ENCODE data around the gene MBNL1. TPM values are rescaled to one million over a fixed set of nuclear protein-coding genes. Genes with fewer than 3 reads are reported as not detected.
A peak's percentile ranks its signal among the peaks of the same experiment; 100 is the strongest.

MBNL1 gene
- total RNA-seq, 2 donors from 2014 or later = 199 to 327 TPM

GRCh38 chr3:152296382-152296781 is 27.7 kb downstream of the MBNL1 start:
- Histone ChIP-seq H3K4me3 (no peak overlapping the region), H3K36me3 (peaks cover 16% of the 10 kb centered on the region), H3K9me3 (no peaks in the 10 kb centered on the region), H3K27ac (no peak overlapping the region), H3K27me3 (no peaks in the 10 kb centered on the region), H3K4me1 (peaks cover 0 to 90% of the 10 kb centered on the region in 2 donors)
- no peak for DNase-seq (ENCODE audit: low spot score)
- TF ChIP-seq CTCF (IDR thresholded peaks at IDR 0.05) = no peak

- Histone ChIP-seq H3K4me3 (no peak overlapping the region), H3K27me3 (no peaks in the 10 kb centered on the region), H3K36me3 (peaks cover 16% of the 10 kb centered on the region), H3K4me1 (peaks cover 0 to 90% of the 10 kb centered on the region in 2 donors), H3K27ac (no peak overlapping the region), H3K9me3 (no peaks in the 10 kb centered on the region)
- no peak for TF ChIP-seq CTCF (IDR thresholded peaks at IDR 0.05)
- DNase-seq (ENCODE audit: low spot score) = no peak
Measured at GRCh38 chr3:152296971-152297370, 28.2 kb downstream of the MBNL1 start.

- H3K27me3 ChIP-seq = no peaks in the 10 kb centered on the region
- peaks cover 16% of the 10 kb centered on the region for H3K36me3 ChIP-seq
- peaks cover 0 to 88% of the 10 kb centered on the region in 2 donors for H3K4me1 ChIP-seq
- no peak for TF ChIP-seq CTCF (IDR thresholded peaks at IDR 0.05)
- no peaks in the 10 kb centered on the region for H3K9me3 ChIP-seq
- H3K27ac ChIP-seq = peak overlapping the region; percentile 79 to 85
- DNase-seq (ENCODE audit: low spot score) = no peak
- peak overlapping the region; percentile 23 to 39 for H3K4me3 ChIP-seq
Measured at GRCh38 chr3:152298393-152299248, 29.9 kb downstream of the MBNL1 start.

GRCh38 chr3:152299249-152299976 is 30.7 kb downstream of the MBNL1 start:
- H3K36me3 ChIP-seq = peaks cover 16% of the 10 kb centered on the region
- no peaks in the 10 kb centered on the region for H3K9me3 ChIP-seq
- H3K4me3 ChIP-seq = peak overlapping the region; percentile 29 to 39
- peaks cover 0 to 90% of the 10 kb centered on the region in 2 donors for H3K4me1 ChIP-seq
- peak overlapping the region; percentile 79 to 85 for H3K27ac ChIP-seq
- H3K27me3 ChIP-seq = no peaks in the 10 kb centered on the region
- no peak for TF ChIP-seq CTCF (IDR thresholded peaks at IDR 0.05)
- no peak for DNase-seq (ENCODE audit: low spot score)

GRCh38 chr3:152300029-152300731 is 31.5 kb downstream of the MBNL1 start:
- TF ChIP-seq CTCF (IDR thresholded peaks at IDR 0.05) = no peak
- Histone ChIP-seq H3K27me3 (no peaks in the 10 kb centered on the region), H3K4me3 (peak overlapping the region; percentile 29 to 39), H3K27ac (peak overlapping the region; percentile 79 to 85), H3K9me3 (no peaks in the 10 kb centered on the region), H3K36me3 (peaks cover 16% of the 10 kb centered on the region), H3K4me1 (peaks cover 0 to 91% of the 10 kb centered on the region in 2 donors)
- DNase-seq (ENCODE audit: low spot score) = no peak

Data from right atrium auricular region (tissue), 2 donors.